Coronary artery (tissue), 2 donors: Measurements from ENCODE around the gene NELFA.

Source experiments
- DNase-seq: peaks from one replicate; pipeline ENCODE4 v3.0.0-alpha.2; 2017; ENCODE audit warnings: low spot score
- H3K27ac ChIP-seq, 2 donors: fragments of 200-600 bp; sonication (generic); one replicate each; pipeline ENCODE4 v1.5.1; 2016 to 2019
- H3K4me3 ChIP-seq: fragments of 200-600 bp; sonication (generic); 2 replicates; pipeline ENCODE4 v1.5.1; 2016; ENCODE audit warnings: mild to moderate bottlenecking, moderate library complexity
- CTCF ChIP-seq: fragments of 200-600 bp; sonication (generic); IDR thresholded peaks from one replicate; pipeline ENCODE4 v1.5.1; 2019; ENCODE audit warnings: antibody characterized with exemption

NELFA gene

GRCh38 chr4:1968686-1969295 lies 40.0 kb downstream of the NELFA start:
- no peak for TF ChIP-seq CTCF
- no peak overlapping the region for H3K4me3 ChIP-seq
- no peak for DNase-seq
- no peak overlapping the region for H3K27ac ChIP-seq

- TF ChIP-seq CTCF: no peak
- Histone ChIP-seq H3K27ac (no peak overlapping the region), H3K4me3 (no peak overlapping the region)
- no peak for DNase-seq
Measured at GRCh38 chr4:1967512-1968149, 41.1 kb downstream of the NELFA start.

- H3K27ac ChIP-seq: no peak overlapping the region
- TF ChIP-seq CTCF: no peak
- no peak for DNase-seq
- no peak overlapping the region for H3K4me3 ChIP-seq
Measured at GRCh38 chr4:1964971-1965370, 43.8 kb downstream of the NELFA start.

GRCh38 chr4:1964443-1964842 lies 44.3 kb downstream of the NELFA start:
- Histone ChIP-seq H3K4me3 (no peak overlapping the region), H3K27ac (no peak overlapping the region)
- no peak for TF ChIP-seq CTCF
- no peak for DNase-seq

GRCh38 chr4:1962980-1963379 lies 45.8 kb downstream of the NELFA start:
- Histone ChIP-seq H3K4me3 (no peak overlapping the region), H3K27ac (no peak overlapping the region)
- DNase-seq: no peak
- no peak for TF ChIP-seq CTCF

- DNase-seq: no peak
- Histone ChIP-seq H3K27ac (no peak overlapping the region), H3K4me3 (no peak overlapping the region)
- no peak for TF ChIP-seq CTCF
Measured at GRCh38 chr4:1961563-1961962, 47.2 kb downstream of the NELFA start.

- no peak overlapping the region for H3K4me3 ChIP-seq
- no peak overlapping the region for H3K27ac ChIP-seq
- no peak for TF ChIP-seq CTCF
- DNase-seq: no peak
Measured at GRCh38 chr4:1961038-1961437, 47.7 kb downstream of the NELFA start.
